HepG2 (cell line): ENCODE data around the gene AP2S1. TPM values are rescaled to one million over a fixed set of nuclear protein-coding genes. Genes with fewer than 3 reads are reported as not detected.
A peak's percentile ranks its signal among the peaks of the same experiment; 100 is the strongest.

Source experiments
- CREB1 ChIP-seq, 2 experiments: fragments of 450-650 bp in 1 of 2; IDR thresholded peaks; 2 replicates each; pipeline ENCODE4 v1.6.1; 2016 to 2017; ENCODE audit warnings: control low read depth in 1 of 2, mild to moderate bottlenecking in 1 of 2, missing compliant biosample characterization in 1 of 2, missing genetic modification characterization in 1 of 2
- EED ChIP-seq: sonication (generic); formaldehyde crosslinking; IDR thresholded peaks from 2 replicates; pipeline ENCODE4 v1.5.0; 2020; ENCODE audit warnings: mild to moderate bottlenecking, missing genetic modification reagents
- IRF2 ChIP-seq: IDR thresholded peaks from 2 replicates; pipeline ENCODE4 v1.6.1; 2018; ENCODE audit warnings: missing genetic modification reagents, missing compliant biosample characterization
- JDP2 ChIP-seq: sonication (generic); formaldehyde crosslinking; IDR thresholded peaks from 2 replicates; pipeline ENCODE4 v1.8.1; 2022; ENCODE audit warnings: missing genetic modification reagents, borderline replicate concordance
- MEIS2 ChIP-seq: sonication (generic); formaldehyde crosslinking; IDR thresholded peaks from 2 replicates; pipeline ENCODE4 v1.9.0; 2021; ENCODE audit warnings: mild to moderate bottlenecking, missing genetic modification reagents
- NFYB ChIP-seq: sonication (generic); formaldehyde crosslinking; IDR thresholded peaks from 2 replicates; pipeline ENCODE4 v1.4.0; 2020; ENCODE audit warnings: missing genetic modification reagents
- NFYC ChIP-seq: IDR thresholded peaks from 2 replicates; pipeline ENCODE4 v1.6.1; 2016; ENCODE audit warnings: missing genetic modification reagents, missing compliant biosample characterization
- PHF20 ChIP-seq: sonication (generic); formaldehyde crosslinking; IDR thresholded peaks from 2 replicates; pipeline ENCODE4 v1.5.0; 2020; ENCODE audit warnings: mild to moderate bottlenecking, missing genetic modification reagents
- RXRA ChIP-seq: sonication (generic); formaldehyde crosslinking; IDR thresholded peaks from 2 replicates; pipeline ENCODE4 v1.5.1; 2020; ENCODE audit warnings: missing genetic modification reagents
- SMAD9 ChIP-seq: sonication (generic); formaldehyde crosslinking; IDR thresholded peaks from 2 replicates; pipeline ENCODE4 v1.5.1; 2020; ENCODE audit warnings: mild to moderate bottlenecking, missing genetic modification reagents
- TGIF2 ChIP-seq: IDR thresholded peaks from 2 replicates; pipeline ENCODE4 v1.6.1; 2016; ENCODE audit warnings: control low read depth, missing compliant biosample characterization
- ZBTB46 ChIP-seq: sonication (generic); formaldehyde crosslinking; IDR thresholded peaks from 2 replicates; pipeline ENCODE4 v1.4.0; 2020; ENCODE audit warnings: mild to moderate bottlenecking, missing genetic modification reagents, borderline replicate concordance
- ZFY ChIP-seq: sonication (generic); formaldehyde crosslinking; IDR thresholded peaks from 2 replicates; pipeline ENCODE4 v1.4.0; 2020; ENCODE audit warnings: missing genetic modification reagents
- ZNF230 ChIP-seq: sonication (generic); formaldehyde crosslinking; IDR thresholded peaks from 2 replicates; pipeline ENCODE4 v1.4.0; 2020; ENCODE audit warnings: mild to moderate bottlenecking, missing genetic modification reagents
- ZNF44 ChIP-seq: sonication (generic); formaldehyde crosslinking; IDR thresholded peaks from 2 replicates; pipeline ENCODE4 v1.5.1; 2020; ENCODE audit warnings: mild to moderate bottlenecking, missing genetic modification reagents
- ZNF441 ChIP-seq: sonication (generic); formaldehyde crosslinking; IDR thresholded peaks from 2 replicates; pipeline ENCODE4 v1.7.0; 2021; ENCODE audit warnings: missing genetic modification reagents, borderline replicate concordance
- ZNF563 ChIP-seq: sonication (generic); formaldehyde crosslinking; IDR thresholded peaks from 2 replicates; pipeline ENCODE4 v1.8.0; 2022; ENCODE audit warnings: mild to moderate bottlenecking, moderate library complexity, missing genetic modification reagents
- ZNF629 ChIP-seq: sonication (generic); formaldehyde crosslinking; conservative IDR thresholded peaks from 2 replicates; pipeline ENCODE4 v1.5.0; 2020; ENCODE audit warnings: missing genetic modification reagents
- ZSCAN25 ChIP-seq: sonication (generic); formaldehyde crosslinking; IDR thresholded peaks from 2 replicates; pipeline ENCODE4 v1.8.0; 2022; ENCODE audit warnings: mild to moderate bottlenecking, missing genetic modification reagents
- ZSCAN9 ChIP-seq: IDR thresholded peaks from 2 replicates; pipeline ENCODE4 v1.6.1; 2016; ENCODE audit warnings: borderline replicate concordance
- polyA plus RNA-seq, 8 experiments: library from polyadenylated mRNA; depleted of rRNA in 3 of 8; stranded (reverse) in 7 of 8; unstranded in 1 of 8; fragments of >200 nt; fragmentation: Illumina TruSeq in 4 of 8; extraction: Trizol in 4 of 8; gene quantifications; 2 replicates each; pipeline versions ENCODE4 v1.2.1 to v1.2.3, GENCODE V29; 2011 to 2016; ENCODE audit warnings: low read depth in 4 of 8, missing spikeins in 1 of 8, mixed read lengths in 1 of 8; ENCODE audit not compliant: insufficient read depth in 1 of 8
- total RNA-seq, 5 experiments: library from RNA; depleted of rRNA; stranded (reverse); fragments of >200 nt; fragmentation: Illumina TruSeq; extraction: Trizol; gene quantifications; 2 replicates each; pipeline ENCODE4 v1.2.3, GENCODE V29; 2016; ENCODE audit warnings: low read depth in 1 of 5
- TF ChIP-seq, protein P1 (sequence below): IDR thresholded peaks from 2 replicates; pipeline ENCODE4 v1.6.1; 2016; ENCODE audit warnings: low read depth

Gene AP2S1
- total and polyA plus RNA-seq, 2 of the 13 experiments (the other 11 are each of a cell fraction or from before 2014, with no cell fraction given) = 45.2 to 86.1 TPM

DNA sequence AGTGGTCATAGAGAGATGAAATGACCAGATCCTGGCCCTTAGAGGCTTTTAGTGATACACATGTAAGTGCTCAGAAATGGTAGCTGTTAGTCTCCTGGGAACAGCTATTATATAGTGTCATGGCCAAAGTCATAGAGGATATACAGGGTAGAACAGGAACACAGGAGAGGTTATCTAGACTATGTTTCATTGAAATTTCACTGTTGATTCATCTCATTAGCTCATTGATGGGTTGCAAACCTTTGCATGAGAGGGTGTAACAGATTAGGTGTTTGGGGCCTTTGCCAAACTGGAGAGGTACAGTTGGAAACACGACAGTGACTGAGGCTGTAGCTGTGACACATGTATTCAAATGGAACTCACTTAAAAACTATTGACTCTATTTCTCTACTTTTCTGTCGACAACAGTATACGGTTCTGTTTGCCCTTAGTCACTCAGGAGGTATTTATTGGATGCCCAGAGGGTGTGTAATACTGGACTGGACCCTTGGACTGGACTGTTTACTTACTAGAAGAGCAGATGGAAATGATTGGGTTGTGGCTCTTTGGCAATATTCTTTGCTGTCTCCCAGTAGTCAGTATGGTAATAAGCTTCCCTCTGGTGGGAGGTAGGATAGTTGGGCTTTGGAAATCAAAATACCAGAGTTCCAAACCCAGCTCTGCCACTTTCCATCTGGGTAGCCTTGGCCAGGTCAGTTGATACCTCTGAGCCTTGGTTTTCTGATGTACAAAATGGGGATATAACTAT is 40.0 kb upstream of the AP2S1 start (continued):
- TF ChIP-seq TGIF2 (CRISPR knock-in tag) = peak; percentile 83; the same call in 1 of the 2 replicates
- no peak for TF ChIP-seq ZBTB46 (CRISPR knock-in tag)
- TF ChIP-seq JDP2 = no peak
- TF ChIP-seq NFYB = peak; percentile 75
- no peak for TF ChIP-seq ZNF563 (CRISPR knock-in tag)
- TF ChIP-seq, protein P1, sequence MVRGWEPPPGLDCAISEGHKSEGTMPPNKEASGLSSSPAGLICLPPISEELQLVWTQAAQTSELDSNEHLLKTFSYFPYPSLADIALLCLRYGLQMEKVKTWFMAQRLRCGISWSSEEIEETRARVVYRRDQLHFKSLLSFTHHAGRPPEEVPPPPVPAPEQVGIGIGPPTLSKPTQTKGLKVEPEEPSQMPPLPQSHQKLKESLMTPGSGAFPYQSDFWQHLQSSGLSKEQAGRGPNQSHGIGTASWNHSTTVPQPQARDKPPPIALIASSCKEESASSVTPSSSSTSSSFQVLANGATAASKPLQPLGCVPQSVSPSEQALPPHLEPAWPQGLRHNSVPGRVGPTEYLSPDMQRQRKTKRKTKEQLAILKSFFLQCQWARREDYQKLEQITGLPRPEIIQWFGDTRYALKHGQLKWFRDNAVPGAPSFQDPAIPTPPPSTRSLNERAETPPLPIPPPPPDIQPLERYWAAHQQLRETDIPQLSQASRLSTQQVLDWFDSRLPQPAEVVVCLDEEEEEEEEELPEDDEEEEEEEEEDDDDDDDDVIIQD (CRISPR knock-in tag) = peak; percentile 75
- no peak for TF ChIP-seq PHF20 (CRISPR knock-in tag)
- no peak for TF ChIP-seq SMAD9 (CRISPR knock-in tag)
- 0 out of 2 replicates have a peak, but pooled peaks have one; percentile 30 for TF ChIP-seq MEIS2 (CRISPR knock-in tag)
- peak; percentile 84 for TF ChIP-seq IRF2
- peak; percentile 69 for TF ChIP-seq ZNF629 (CRISPR knock-in tag)
- peak; percentile 48; the same call in 1 of the 2 replicates for TF ChIP-seq ZSCAN25 (CRISPR knock-in tag)
- TF ChIP-seq ZSCAN9 (CRISPR knock-in tag) = no peak
- no peak for TF ChIP-seq ZNF441
- TF ChIP-seq EED (CRISPR knock-in tag) = no peak
- 0 out of 2 replicates have a peak, but pooled peaks have one; percentile 24 for TF ChIP-seq ZFY (CRISPR knock-in tag)
- no peak for TF ChIP-seq ZNF44 (CRISPR knock-in tag)
- 0 out of 2 replicates have a peak, but pooled peaks have one; percentile 39 for TF ChIP-seq ZNF230 (CRISPR knock-in tag)
- peak; percentile 51; the same call in 1 of the 2 replicates for TF ChIP-seq CREB1 (IDR thresholded peaks at IDR 0.05)
- TF ChIP-seq CREB1 (CRISPR knock-in tag; IDR thresholded peaks at IDR 0.05) = peak; percentile 83
- TF ChIP-seq NFYC (CRISPR knock-in tag) = peak; percentile 67; the same call in 1 of the 2 replicates
- no peak for TF ChIP-seq RXRA
